Suprapubic skin (tissue), 4 donors: ENCODE results near the gene TREML2. TPM values are rescaled to one million over a fixed set of nuclear protein-coding genes. Genes with fewer than 3 reads are reported as not detected.

ENCODE experiments used
- DNase-seq, 2 donors: peaks; one replicate each; pipeline ENCODE4 v3.0.0-alpha.2; 2019; ENCODE audit warnings: low spot score in 2 of 2
- H3K27ac ChIP-seq: fragments of 200-600 bp; sonication (generic); one replicate; pipeline ENCODE4 v1.5.1; 2019
- H3K27me3 ChIP-seq: fragments of 200-600 bp; sonication (generic); one replicate; pipeline ENCODE4 v1.5.1; 2019
- H3K36me3 ChIP-seq: fragments of 200-600 bp; sonication (generic); one replicate; pipeline ENCODE4 v1.5.1; 2019
- H3K4me1 ChIP-seq: fragments of 200-600 bp; sonication (generic); one replicate; pipeline ENCODE4 v1.5.1; 2019
- H3K4me3 ChIP-seq: fragments of 200-600 bp; sonication (generic); one replicate; pipeline ENCODE4 v1.5.1; 2019; ENCODE audit warnings: mild to moderate bottlenecking
- H3K9me3 ChIP-seq: fragments of 200-600 bp; sonication (generic); one replicate; pipeline ENCODE4 v1.5.1; 2019
- EP300 ChIP-seq: sonication (generic); formaldehyde crosslinking; IDR thresholded peaks from one replicate; pipeline ENCODE4 v1.6.1; 2017; ENCODE audit warnings: antibody characterized with exemption
- POLR2A ChIP-seq, 2 donors: fragments of 450-650 bp; IDR thresholded peaks; one replicate each; pipeline ENCODE4 v1.6.1; 2017; ENCODE audit warnings: antibody characterized with exemption in 2 of 2, mild to moderate bottlenecking in 2 of 2, moderate library complexity in 2 of 2
- POLR2AphosphoS5 ChIP-seq, 3 donors: sonication (generic); formaldehyde crosslinking; IDR thresholded peaks; one replicate each; pipeline ENCODE4 v1.6.1; 2017; ENCODE audit warnings: antibody characterized with exemption in 3 of 3
- whole genome bisulfite sequencing: methylation state at CpG from one replicate; pipeline ENCODE4 v1.1.5; 2018; 5-methylcytosine and 5-hydroxymethylcytosine counted together
- total RNA-seq, 4 donors: library from RNA; depleted of rRNA; stranded (reverse); fragments of >200 nt; gene quantifications; one replicate each; pipeline ENCODE4 v1.1.0, GENCODE V29; 2016
- TF ChIP-seq, protein P1 (sequence below), 2 donors: fragments of 200-600 bp in 1 of 2; fragments of 450-650 bp in 1 of 2; sonication (generic) in 1 of 2; IDR thresholded peaks; one replicate each; pipeline ENCODE4 v1.5.1; 2016 to 2019; ENCODE audit warnings: antibody characterized with exemption in 2 of 2, mild to moderate bottlenecking in 1 of 2, moderate library complexity in 1 of 2

Gene TREML2
- total RNA-seq, 4 donors from 2014 or later: not detected

DNA sequence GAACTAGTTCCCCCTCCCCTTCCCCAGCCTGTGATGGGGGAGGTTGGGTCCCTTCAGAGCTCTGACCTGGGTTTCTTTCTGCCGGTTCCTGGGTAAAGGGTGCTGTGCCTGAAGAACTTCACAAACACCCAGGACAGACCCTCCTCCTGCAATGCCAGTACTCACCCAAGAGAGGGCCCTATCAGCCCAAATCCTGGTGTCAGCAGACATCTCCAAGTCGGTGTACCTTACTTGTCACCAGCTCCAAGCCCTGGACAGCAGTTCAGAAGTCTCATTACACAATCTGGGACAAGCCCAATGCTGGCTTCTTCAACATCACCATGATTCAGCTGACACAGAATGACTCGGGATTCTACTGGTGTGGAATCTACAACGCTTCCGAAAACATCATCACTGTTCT is 27.7 kb upstream of the TREML2 start:
- H3K36me3 ChIP-seq: no peaks in the 10 kb centered on the region
- no peak overlapping the region for H3K4me3 ChIP-seq
- H3K9me3 ChIP-seq: no peaks in the 10 kb centered on the region
- TF ChIP-seq, protein P1, sequence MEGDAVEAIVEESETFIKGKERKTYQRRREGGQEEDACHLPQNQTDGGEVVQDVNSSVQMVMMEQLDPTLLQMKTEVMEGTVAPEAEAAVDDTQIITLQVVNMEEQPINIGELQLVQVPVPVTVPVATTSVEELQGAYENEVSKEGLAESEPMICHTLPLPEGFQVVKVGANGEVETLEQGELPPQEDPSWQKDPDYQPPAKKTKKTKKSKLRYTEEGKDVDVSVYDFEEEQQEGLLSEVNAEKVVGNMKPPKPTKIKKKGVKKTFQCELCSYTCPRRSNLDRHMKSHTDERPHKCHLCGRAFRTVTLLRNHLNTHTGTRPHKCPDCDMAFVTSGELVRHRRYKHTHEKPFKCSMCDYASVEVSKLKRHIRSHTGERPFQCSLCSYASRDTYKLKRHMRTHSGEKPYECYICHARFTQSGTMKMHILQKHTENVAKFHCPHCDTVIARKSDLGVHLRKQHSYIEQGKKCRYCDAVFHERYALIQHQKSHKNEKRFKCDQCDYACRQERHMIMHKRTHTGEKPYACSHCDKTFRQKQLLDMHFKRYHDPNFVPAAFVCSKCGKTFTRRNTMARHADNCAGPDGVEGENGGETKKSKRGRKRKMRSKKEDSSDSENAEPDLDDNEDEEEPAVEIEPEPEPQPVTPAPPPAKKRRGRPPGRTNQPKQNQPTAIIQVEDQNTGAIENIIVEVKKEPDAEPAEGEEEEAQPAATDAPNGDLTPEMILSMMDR (IDR thresholded peaks at IDR 0.05): no peak
- TF ChIP-seq POLR2AphosphoS5 (IDR thresholded peaks at IDR 0.05): no peak
- no peak for TF ChIP-seq EP300
- no peak for TF ChIP-seq POLR2A (IDR thresholded peaks at IDR 0.05)
- 53% methylated on average over 5 of the region's 5 CpGs for WGBS
- no peak overlapping the region for H3K27ac ChIP-seq
- H3K27me3 ChIP-seq: peaks cover 30% of the 10 kb centered on the region
- H3K4me1 ChIP-seq: no peaks in the 10 kb centered on the region
- no peak for DNase-seq

DNA sequence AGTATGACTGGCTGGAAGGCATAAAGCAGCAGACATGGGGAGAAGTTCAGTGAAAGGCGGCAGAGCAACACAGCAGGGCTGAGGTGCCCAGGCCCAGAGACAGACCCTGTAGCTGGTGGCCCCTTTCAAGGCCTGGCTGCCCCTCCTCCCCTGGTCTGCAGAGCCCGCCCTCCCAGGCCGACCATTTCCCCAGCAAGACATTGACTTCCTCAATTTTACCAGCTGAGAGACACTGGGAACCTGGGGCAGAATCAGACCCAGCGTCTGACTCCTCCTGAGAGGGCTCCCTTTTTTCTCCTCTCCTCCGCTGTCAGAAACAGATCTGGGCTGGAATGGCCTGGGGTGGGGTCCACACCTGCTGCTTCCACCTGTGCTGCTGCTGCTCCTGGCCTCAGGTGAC is 27.1 kb upstream of the TREML2 start, which contains the start of gene TREML4:
TSS of gene TREML4 (plus strand) at position 254 of the 400 bp plus-strand sequence. CDS start at position 333, 79 bp downstream.
- no peaks in the 10 kb centered on the region for H3K36me3 ChIP-seq
- no peak for DNase-seq
- H3K4me1 ChIP-seq: no peaks in the 10 kb centered on the region
- H3K4me3 ChIP-seq: no peak within 1 kb of the TSS
- peaks cover 30% of the 10 kb centered on the region for H3K27me3 ChIP-seq
- TF ChIP-seq, protein P1 (IDR thresholded peaks at IDR 0.05): no peak
- TF ChIP-seq EP300 (no peak), POLR2AphosphoS5 (IDR thresholded peaks at IDR 0.05) (no peak), POLR2A (IDR thresholded peaks at IDR 0.05) (no peak)
- WGBS: 65% methylated on average over 5 of the region's 5 CpGs
- no peak within 1 kb of the TSS for H3K27ac ChIP-seq
- H3K9me3 ChIP-seq: no peaks in the 10 kb centered on the region

DNA sequence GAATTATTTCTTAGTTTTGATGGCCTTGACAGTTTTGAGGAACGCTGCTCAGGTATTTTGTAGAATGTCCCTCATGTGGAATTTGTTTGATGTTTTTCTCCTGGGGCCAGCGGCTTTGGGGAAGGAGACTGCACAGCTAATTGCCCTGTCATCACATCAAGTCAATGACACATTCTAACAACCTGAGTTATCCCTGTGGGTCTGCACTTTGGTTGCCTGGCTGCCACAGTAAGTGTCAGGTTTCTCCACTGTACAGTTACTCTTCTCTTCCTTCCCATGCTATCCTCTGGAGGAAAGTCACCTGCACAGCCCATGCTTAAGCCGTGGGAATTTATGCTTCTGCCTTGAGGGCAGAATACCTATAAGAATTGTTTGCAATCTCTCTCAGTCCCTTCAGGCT is 25.8 kb upstream of the TREML2 start:
- Histone ChIP-seq H3K36me3 (no peaks in the 10 kb centered on the region), H3K27ac (no peak overlapping the region), H3K4me1 (no peaks in the 10 kb centered on the region), H3K9me3 (no peaks in the 10 kb centered on the region), H3K4me3 (no peak overlapping the region), H3K27me3 (peaks cover 33% of the 10 kb centered on the region)
- TF ChIP-seq, protein P1 (IDR thresholded peaks at IDR 0.05): no peak
- TF ChIP-seq POLR2A (IDR thresholded peaks at IDR 0.05) (no peak), EP300 (no peak), POLR2AphosphoS5 (IDR thresholded peaks at IDR 0.05) (no peak)
- WGBS: 36% methylated on average over 3 of the region's 3 CpGs
- no peak for DNase-seq

DNA sequence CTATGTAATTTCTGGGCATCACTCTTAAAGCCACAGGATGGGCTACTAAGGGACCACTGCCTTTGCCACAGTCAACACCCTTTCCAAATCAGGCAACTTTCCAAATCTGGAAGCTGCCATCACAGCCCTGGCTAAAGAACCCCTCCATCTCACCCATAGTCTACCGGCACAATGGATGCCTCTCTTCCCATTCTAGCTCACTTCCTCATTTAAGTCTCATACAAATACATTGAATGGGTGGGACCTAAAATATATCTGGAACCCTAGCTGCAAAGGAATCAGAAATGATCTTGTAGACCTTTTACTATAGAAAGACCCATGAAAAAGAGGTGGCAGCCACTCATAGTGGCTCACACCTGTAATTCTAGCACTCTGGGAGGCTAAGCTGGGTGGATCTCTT is 23.9 kb upstream of the TREML2 start:
- Histone ChIP-seq H3K4me3 (no peak overlapping the region), H3K27me3 (peaks cover 27% of the 10 kb centered on the region), H3K36me3 (no peaks in the 10 kb centered on the region), H3K9me3 (peaks cover 4% of the 10 kb centered on the region), H3K4me1 (no peaks in the 10 kb centered on the region), H3K27ac (no peak overlapping the region)
- DNase-seq: no peak
- WGBS: 86% methylated on average over 1 of the region's 1 CpG
- TF ChIP-seq, protein P1 (IDR thresholded peaks at IDR 0.05): no peak
- no peak for TF ChIP-seq POLR2A (IDR thresholded peaks at IDR 0.05)
- TF ChIP-seq POLR2AphosphoS5 (IDR thresholded peaks at IDR 0.05): no peak
- TF ChIP-seq EP300: no peak

DNA sequence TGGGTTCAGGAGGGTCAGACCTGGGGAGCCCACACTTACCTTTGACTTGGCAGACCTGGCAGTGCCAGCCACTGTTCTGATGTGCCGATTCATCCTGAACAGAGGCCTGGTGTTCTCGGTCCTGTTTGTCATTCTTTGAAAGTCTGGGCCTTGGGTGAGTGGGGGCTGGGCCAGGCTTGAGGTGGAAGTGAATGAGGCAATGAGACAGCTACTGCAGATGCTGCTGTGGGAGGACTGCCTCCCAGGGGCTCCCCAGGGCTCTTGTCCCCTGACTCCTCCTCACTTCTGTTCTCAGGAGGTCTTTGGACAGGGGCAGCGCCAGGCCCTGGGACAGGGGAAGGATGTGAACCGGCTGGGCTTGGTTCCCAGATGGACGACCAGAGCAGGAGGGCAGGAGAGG is 21.6 kb upstream of the TREML2 start:
- Histone ChIP-seq H3K27me3 (peaks cover 15% of the 10 kb centered on the region), H3K4me3 (no peak overlapping the region), H3K9me3 (peaks cover 4% of the 10 kb centered on the region), H3K4me1 (no peaks in the 10 kb centered on the region), H3K27ac (no peak overlapping the region), H3K36me3 (no peaks in the 10 kb centered on the region)
- no peak for DNase-seq
- 69% methylated on average over 5 of the region's 5 CpGs for WGBS
- TF ChIP-seq POLR2A (IDR thresholded peaks at IDR 0.05) (no peak), POLR2AphosphoS5 (IDR thresholded peaks at IDR 0.05) (no peak), EP300 (no peak)
- TF ChIP-seq, protein P1 (IDR thresholded peaks at IDR 0.05): no peak
